HG02610 (cell line): ENCODE data around the gene GEMIN7.

Experiments used
- ATAC-seq: cut with Tn5 transposase; IDR thresholded peaks from one replicate; pipeline ENCODE4 v1.9.1; 2021; ENCODE audit warnings: mild to moderate bottlenecking, moderate library complexity; ENCODE audit not compliant: unreplicated experiment

GEMIN7 gene

DNA sequence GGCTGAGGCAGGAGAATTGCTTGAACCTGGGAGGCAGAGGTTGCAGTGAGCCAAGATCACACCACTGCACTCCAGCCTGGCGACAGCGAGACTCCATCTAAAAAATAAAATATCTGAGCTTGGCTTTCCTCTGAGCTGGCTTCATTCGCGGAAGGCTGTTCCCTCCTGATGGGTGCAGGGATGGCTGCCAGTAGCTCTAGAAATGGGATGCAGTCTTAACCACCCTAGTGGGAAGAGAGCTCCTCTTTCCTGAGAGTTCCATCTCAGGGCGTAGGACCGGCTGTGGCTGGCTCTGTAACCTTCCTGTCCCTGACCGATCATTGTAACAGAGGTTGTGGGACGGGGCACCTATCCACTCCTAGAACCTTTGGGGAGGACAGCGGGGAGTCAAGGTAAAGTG, 46.3 kb downstream of the GEMIN7 start:
- no peak for ATAC-seq

DNA sequence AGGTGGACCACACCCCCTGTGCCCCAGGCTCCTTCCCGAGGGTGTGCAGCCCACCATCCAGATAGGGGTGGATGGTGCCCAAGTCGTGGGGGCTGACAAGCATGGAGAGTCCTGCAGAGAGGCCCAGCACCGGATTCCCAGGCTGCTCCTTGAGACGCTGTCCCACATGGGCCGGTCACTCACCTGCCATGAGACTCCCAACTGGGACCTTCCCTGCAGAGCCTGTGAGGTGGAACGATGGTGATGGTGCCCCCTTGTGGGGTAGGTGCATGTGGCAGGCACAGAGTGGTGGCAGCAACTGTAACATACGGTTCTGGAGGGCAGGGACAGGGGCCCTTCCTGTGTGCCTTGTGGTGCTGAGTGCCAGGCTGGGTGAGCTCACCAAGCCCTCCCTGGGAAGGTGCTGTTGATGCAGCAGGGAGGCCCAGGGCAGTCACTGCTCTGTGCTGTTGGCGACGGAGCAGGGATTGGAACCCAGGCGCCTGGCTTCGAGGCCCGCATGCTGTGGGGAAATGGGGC, 47.0 kb downstream of the GEMIN7 start:
- no peak for ATAC-seq

DNA sequence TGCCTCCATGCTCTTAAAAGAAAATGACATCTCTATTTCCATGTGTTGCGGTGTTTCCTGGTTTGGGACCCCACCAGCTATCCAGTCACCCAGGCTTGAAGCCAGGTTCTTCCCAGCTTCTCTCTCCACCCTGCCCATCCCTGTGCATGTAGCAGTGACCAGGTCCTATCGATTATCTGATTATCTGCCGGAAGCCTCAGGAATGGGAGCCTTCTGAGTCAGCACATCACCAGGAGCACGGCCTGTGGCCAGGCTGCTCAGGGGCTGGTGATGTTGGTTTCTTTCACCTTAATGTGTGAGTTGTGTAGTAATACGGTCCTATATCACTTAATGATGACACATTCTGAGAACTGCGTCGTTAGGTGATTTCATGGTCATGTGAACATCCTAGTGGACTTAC, 47.6 kb downstream of the GEMIN7 start:
- no peak for ATAC-seq

DNA sequence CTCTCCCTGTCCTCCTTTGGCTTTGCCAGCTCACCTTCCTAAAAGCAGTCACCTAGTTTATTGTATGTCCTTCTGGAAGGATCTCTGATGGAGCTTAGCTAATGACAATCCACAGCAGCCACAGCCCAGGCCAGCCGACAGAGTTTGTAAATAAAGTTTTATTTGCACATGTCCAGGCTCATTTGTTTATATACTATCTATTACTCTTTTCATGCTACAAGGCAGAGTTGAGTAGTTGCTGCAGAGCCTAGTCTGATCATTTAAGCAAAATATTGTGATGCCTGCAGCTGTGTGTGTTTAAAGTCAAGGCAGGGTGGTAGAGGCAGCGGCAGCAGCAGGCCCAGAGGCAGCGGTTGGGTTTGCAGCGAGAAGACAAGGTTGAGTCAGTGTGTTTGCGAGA, 49.1 kb downstream of the GEMIN7 start:
- ATAC-seq: no peak

DNA sequence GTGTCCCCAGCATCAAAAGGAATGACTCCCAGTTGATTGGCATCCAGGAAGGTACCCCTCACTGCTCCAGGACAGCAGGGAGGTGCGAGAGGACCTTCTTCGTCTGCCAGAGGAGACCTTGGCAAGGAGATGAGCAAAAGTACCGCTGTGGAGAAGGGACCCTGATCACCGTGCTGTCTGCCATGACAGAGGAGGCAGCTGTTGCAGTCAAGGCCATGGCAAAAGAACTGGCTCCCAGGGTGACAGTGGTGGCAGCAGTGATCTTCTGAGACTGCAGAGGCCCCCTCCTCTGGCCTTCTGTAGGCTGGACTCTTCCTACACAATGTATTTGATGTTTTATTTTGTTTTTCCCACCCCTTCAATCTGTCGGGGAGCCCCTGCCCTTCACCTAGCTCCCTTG, 49.7 kb downstream of the GEMIN7 start:
- ATAC-seq: no peak

DNA sequence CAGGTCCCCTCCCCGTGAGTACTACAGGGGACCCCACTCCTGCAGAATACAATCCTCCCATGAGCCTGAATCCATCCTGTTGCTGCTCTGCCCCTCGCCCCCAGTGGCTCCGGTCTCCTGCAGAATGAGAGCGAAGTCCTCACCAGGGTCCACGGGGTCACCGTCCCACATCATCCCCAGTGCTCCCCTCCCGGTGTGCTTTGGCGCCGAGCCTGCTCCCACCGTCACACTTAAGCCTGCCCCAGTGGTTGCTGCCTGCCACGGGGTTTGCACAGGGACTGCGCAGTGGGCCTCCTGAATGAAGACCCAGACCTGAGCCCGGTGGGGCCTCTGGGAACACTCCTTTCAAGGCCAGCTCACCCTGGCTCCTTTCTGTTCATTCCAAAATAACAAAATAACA, 51.2 kb downstream of the GEMIN7 start:
- no peak for ATAC-seq

DNA sequence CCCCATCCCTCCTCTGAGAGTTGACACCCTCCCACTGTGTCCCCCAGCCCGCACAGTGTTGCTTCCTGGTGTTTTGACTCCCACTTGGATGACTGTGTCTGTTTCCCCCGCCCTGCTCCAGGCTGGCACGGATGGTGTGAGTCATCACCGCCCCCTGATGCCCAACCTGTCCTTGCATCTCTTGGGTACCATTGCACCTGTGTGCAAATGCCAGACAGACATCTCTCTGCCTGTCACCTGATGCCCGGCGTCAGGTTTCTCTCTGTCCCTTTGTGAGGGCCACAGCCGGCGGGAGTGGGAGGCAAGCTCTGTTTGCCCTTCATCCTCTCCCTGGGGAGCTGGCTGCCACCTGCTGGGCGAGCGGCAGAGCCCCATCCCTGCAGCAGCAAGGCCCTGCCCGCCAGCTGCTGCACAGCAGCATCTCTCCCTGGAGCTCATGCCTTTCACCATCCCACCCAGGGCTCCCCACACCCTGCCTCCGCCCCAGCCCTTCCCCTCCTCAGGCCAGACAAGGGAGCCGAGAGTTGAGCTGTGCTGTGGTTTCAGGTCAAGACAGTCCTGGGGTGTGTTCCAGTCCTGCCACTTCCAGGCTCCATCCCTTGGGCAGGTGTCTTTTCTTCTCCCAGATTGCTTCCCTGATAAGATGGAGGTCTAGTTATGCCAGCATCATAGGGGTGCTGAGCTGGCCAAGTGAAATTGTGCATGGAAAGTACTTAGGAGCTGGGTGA, 52.0 kb downstream of the GEMIN7 start:
- ATAC-seq: no peak

DNA sequence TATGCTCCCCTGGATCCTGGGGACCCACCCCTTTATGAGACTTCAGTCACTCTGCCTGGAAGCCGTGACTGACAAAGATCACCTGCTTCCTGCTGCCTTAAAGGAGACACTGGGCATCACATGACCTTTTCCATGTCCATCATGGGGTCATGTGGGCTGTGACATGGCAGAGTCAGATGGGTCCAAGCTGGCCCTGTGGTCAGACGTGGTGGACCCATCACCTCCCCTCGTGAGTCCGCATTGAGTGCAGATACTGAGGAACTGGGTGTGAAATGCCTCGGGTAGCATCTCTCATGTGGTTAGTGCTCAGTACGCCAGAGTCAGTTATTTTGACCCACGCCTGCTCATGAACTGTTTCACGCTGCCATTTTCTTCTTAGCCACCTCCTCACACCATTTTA, 54.6 kb downstream of the GEMIN7 start:
- no peak for ATAC-seq

DNA sequence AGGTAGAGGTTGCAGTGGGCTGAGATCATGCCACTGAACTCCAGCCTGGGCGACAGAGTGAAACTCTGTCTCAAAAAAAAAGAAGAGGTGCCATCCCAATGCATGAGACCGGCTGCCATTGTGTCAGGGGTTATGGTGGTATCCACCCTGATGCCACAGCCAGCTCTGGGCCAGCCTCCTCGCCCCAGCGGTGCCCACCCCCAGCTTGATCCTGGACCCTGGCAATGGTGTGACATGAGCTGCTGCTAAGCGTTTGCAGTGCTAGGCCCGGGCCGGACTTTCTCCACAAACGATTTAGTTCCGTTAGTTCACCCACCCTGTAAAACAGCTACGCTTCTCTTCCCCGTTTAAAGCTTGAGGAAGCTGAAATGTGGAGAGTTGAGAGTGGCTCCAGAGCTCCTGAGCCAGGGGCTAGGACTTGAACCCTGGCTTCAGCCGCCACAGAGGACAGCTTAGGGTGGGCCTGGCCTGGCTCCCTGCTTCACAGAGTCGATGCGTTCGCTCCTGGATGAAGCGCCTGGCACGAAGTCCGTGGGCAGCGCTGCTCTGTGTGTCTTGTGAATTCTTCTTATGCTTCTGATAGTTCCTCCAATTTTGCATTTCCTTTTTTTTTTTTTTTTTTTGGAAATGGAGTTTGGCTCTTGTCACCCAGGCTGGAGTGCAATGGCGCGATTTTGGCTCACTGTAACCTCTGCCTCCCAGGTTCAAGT, 56.3 kb downstream of the GEMIN7 start:
- no peak for ATAC-seq

DNA sequence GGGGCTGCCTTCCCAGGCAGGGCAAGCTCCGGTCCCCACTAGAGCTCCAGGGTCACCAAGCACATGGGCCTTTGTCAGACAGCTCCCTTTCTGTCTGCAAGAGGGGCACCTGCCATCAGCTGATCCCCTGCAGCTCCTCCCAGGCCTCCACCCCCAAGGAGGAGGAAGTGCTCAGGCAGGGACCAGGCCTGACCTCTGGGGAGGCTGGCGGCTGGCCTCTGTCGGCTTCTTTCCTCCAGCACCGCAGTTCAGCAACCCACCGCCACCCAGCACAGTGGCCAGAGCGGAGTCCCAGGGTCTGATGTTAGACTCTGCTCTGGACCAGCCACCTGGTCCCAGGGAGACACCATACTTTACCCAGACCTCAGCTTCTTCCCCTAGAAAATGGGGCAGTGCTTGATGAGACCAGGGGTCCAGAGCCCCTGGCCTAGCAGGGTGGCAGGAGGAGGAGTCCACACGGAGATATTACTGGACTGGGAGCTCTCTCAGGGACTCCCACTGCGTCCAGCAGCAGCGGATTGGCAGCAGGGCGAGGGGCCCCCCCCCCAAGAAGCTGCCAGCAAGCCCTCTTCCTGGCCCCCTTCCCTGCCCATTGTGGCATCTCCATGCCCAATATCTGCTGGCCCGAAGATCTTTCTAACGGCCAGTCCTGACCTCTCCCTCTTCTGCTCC, 57.6 kb downstream of the GEMIN7 start:
- ATAC-seq: no peak

DNA sequence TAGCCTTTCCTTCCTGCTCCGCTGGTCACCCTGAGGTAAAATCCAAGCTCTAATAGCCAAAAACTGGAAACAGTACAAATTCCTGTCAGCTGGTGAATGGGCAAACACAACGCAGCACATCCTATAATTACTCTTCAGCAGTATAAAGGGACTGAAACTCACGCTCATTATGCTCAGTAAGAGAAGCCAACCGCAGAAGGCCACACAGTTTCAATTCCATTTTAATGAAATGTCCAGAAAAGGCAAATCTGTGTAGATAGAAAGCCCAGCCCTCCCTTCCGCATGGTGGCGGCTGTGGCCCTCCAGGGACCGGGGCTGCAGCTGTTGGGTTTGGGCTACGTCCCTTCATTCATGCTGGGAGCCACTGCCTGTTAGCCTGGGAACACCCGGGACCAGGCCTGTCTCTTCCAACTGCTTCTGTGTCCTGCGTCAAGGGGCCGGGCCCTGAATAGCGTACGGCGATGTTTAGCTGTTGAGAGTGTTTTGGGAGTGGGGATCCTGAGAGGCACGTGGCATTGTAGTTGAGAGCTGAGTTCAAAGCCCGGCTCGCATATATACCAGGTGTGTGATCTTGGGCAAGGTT, 58.2 kb downstream of the GEMIN7 start:
- peak; percentile 76 for ATAC-seq

DNA sequence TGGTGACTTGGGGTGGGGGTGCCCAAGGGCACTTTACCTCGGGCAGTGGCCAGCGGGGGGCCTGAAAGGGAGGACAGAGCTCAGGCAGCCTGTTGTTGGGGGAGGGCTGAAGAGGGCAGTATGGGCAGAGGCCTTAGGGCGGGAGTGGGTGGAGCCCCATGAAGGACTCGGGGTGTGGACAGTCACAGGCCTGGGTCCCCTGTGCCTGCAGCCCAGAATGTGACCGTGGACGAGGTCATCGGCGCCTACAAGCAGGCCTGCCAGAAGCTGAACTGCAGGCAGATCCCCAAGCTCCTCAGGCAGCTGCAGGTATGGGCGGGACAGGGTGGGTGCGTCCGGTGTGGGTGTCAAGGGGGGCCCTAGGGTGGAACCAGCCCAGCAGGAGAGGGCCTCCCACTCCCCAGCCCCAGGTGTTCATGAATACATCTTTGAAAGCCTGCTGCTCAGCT, 59.3 kb downstream of the GEMIN7 start:
- ATAC-seq: no peak

DNA sequence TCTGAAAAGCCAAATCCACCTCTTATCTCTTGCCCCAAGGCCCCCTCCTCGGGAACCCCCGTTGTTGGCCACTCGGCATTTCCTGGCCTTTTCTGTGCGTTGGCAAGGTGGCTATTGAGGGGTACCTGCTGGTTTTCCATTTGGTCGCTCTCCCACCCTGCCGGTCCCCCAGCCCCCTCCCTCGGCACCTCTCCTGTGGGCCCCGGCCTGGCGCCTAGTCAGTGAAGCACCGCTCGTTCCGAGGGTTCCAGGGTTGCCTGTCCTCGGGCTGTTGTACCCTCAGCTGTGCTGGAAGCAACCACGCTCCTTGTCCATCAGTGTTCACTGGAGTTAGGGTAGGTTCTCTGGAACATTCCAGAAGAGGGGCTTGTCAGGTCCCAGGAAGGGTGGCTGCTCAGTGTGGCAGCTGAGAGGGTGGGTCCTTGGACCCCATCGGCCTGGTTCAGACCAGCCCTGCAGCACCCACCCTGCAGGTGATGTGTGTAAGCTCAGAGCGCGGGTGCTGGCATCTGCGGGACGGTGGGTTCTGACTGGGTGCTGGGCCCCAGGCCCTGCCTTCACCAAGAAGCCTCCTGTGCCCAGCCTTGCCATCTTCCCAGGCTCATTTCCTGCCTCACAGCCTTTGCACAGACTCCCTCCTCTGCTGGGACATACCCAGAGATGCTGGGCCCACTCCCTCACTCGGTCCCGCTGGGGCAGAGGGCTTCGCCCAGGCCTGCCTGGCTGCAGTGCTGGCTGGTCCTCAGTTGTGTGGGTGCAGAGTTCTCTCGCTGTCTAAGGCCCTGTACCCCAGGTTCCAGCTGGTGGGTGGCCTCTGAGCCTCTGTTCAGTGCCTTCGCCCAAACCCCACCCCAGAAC, 60.5 kb downstream of the GEMIN7 start:
- ATAC-seq: no peak

DNA sequence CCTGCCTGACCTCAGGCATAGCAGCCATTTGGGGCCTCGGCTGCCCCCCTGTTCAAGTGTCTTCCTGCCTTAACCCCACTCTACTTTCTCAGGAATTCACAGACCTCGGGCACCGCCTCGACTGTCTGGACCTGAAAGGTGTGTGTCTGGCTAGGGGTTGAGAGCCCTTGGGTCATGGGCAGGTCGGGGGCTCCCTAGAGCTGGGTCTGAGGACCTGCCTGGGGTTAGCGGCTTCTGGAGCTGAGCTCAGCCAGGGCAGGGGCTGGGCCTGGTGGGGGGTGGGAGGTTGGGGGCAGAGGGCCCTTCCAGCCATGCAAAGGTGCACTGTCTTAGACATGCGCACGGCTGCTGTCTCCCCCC, 61.1 kb downstream of the GEMIN7 start:
- ATAC-seq: no peak

DNA sequence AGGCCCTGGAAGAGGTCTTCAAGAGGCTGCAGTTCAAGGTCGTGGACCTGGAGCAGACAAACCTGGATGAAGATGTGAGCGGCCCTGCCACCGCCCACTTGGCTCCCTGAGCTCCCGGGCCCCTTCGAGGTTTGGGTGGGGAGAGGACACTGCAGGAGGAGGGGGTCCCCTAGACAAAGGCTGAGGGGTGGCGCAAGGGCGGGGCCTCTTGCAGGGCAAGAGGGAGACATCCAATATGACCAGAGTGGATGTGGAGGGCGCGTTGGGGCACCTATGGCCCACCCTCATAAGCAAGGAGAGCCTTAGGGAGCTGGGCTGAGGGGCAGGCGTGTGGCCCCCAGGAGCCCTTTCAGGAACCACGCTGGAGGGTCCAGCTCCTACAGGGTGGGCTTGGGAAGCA, 61.5 kb downstream of the GEMIN7 start:
- ATAC-seq: no peak
